ENCODE data around the gene RPL37.
A peak's percentile ranks its signal among the peaks of the same experiment; 100 is the strongest.
"Not testable (repeated sequence)": the region's sequence is repeated elsewhere in the genome, so short reads cannot be mapped to it uniquely, and the experiment has no call there.

RPL37 gene

GRCh38 chr5:40833712-40834229 is 1.3 kb downstream of the RPL37 start:
- no peak for DNase-seq (ENCODE audit: low read depth in 2 of 2)

- DNase-seq (ENCODE audit: low read depth in 2 of 2): no peak
These were observed 2.7 kb downstream of the RPL37 start for GRCh38 chr5:40832345-40832744.

GRCh38 chr5:40831346-40832210 is 3.4 kb downstream of the RPL37 start:
- DNase-seq (ENCODE audit: low read depth in 2 of 2): no peak

- no peak for DNase-seq (ENCODE audit: low read depth in 2 of 2)
These were observed 5.1 kb downstream of the RPL37 start for GRCh38 chr5:40829748-40830533.

- DNase-seq (ENCODE audit: low read depth in 2 of 2): no peak
These were observed 6.0 kb downstream of the RPL37 start for GRCh38 chr5:40828690-40829661.

- no peak for DNase-seq (ENCODE audit: low read depth in 2 of 2)
These were observed 6.9 kb downstream of the RPL37 start for GRCh38 chr5:40828021-40828631.

- no peak for DNase-seq (ENCODE audit: low read depth in 2 of 2)
These were observed 7.6 kb downstream of the RPL37 start for GRCh38 chr5:40827188-40827977.

- no peak for DNase-seq (ENCODE audit: low read depth in 2 of 2)
These were observed 8.4 kb downstream of the RPL37 start for GRCh38 chr5:40826489-40827187.

- DNase-seq (ENCODE audit: low read depth in 2 of 2): not testable (repeated sequence)
These were observed 9.5 kb downstream of the RPL37 start for GRCh38 chr5:40825461-40826043.

- no peak for DNase-seq (ENCODE audit: low read depth in 2 of 2)
These were observed 11.6 kb downstream of the RPL37 start for GRCh38 chr5:40823459-40823858.

GRCh38 chr5:40813698-40814281 is 21.2 kb downstream of the RPL37 start:
- no peak for DNase-seq (ENCODE audit: low read depth in 2 of 2)

GRCh38 chr5:40812125-40812524 is 22.9 kb downstream of the RPL37 start:
- DNase-seq (ENCODE audit: low read depth in 2 of 2): no peak

GRCh38 chr5:40801771-40802562 is 33.1 kb downstream of the RPL37 start:
- no peak for DNase-seq (ENCODE audit: low read depth in 2 of 2)

GRCh38 chr5:40799258-40799657 is 35.8 kb downstream of the RPL37 start:
- DNase-seq (ENCODE audit: low read depth in 2 of 2): no peak

GRCh38 chr5:40798801-40799210 is 36.2 kb downstream of the RPL37 start:
- DNase-seq (ENCODE audit: low read depth in 2 of 2): no peak

GRCh38 chr5:40798012-40798800 is 36.8 kb downstream of the RPL37 start, which contains the start of gene PRKAA1:
TSS of gene PRKAA1 (minus strand) at chr5:40798374. CDS start at chr5:40798189, 185 bp downstream.
- peak; percentile 71 to 75 for DNase-seq (ENCODE audit: low read depth in 2 of 2)

All from fibroblast of skin of left quadriceps (primary cell).